PC-3 (cell line): ENCODE results near the gene TMEM130. TPM values are rescaled to one million over a fixed set of nuclear protein-coding genes. Genes with fewer than 3 reads are reported as not detected.

Experiments
- ATAC-seq: fragments of 200-7000 bp; cut with Tn5 transposase; 2 replicates; pipeline ENCODE4 v1.9.1; 2020; ENCODE audit warnings: mild to moderate bottlenecking, moderate library complexity
- BruUV-seq: library from RNA; stranded (reverse); fragments of 400-500 nt; replicated peaks from 2 replicates; lab custom pipeline; 2021; lab: Mats Ljungman, UMichigan
- CTCF ChIA-PET: fragments of 300-600 bp; sonication (Branson Sonifier 250); formaldehyde crosslinking; loops from one replicate; lab custom pipeline; 2022; ENCODE audit warnings: antibody characterized with exemption; lab: Charles Lee
- POLR2A ChIA-PET: fragments of 300-600 bp; sonication (Branson Sonifier 250); formaldehyde crosslinking; loops from one replicate; lab custom pipeline; 2022; ENCODE audit warnings: antibody characterized with exemption; ENCODE audit not compliant: unreplicated experiment; lab: Charles Lee
- DNase-seq: peaks from one replicate; pipeline ENCODE4 v3.0.0-alpha.2; 2015
- H2AFZ ChIP-seq: fragments of 300-600 bp; sonication (generic); 2 replicates; pipeline ENCODE4 v1.6.0; 2016; ENCODE audit warnings: antibody characterized with exemption, low read length
- H3F3A ChIP-seq: fragments of 300-600 bp; sonication (generic); one replicate; pipeline ENCODE4 v1.6.0; 2017; ENCODE audit warnings: antibody characterized with exemption, low read length, control low read depth, mild to moderate bottlenecking; ENCODE audit not compliant: unreplicated experiment
- H3K27ac ChIP-seq: fragments of 300-600 bp; sonication (generic); 2 replicates; pipeline ENCODE4 v1.5.1; 2016; ENCODE audit warnings: mild to moderate bottlenecking, low read length
- H3K27me3 ChIP-seq: fragments of 300-600 bp; sonication (generic); 2 replicates; pipeline ENCODE4 v1.6.1; 2016; ENCODE audit warnings: low read length, mixed read lengths
- H3K36me3 ChIP-seq: fragments of 300-600 bp; sonication (generic); 2 replicates; pipeline ENCODE4 v1.6.1; 2016; ENCODE audit warnings: low read depth, mixed run types, low read length, mixed read lengths
- H3K4me1 ChIP-seq: fragments of 300-600 bp; sonication (generic); 2 replicates; pipeline ENCODE4 v1.5.1; 2016; ENCODE audit warnings: low read length; ENCODE audit not compliant: insufficient read depth
- H3K4me2 ChIP-seq: fragments of 300-600 bp; sonication (generic); 2 replicates; pipeline ENCODE4 v1.6.0; 2016; ENCODE audit warnings: low read length
- H3K4me3 ChIP-seq: fragments of 300-600 bp; sonication (generic); 2 replicates; pipeline ENCODE4 v1.5.1; 2016; ENCODE audit warnings: mild to moderate bottlenecking, low read length, mixed read lengths
- H3K79me2 ChIP-seq: fragments of 300-600 bp; sonication (generic); 2 replicates; pipeline ENCODE4 v1.6.1; 2017; ENCODE audit warnings: low read length, mixed read lengths
- H3K9ac ChIP-seq: fragments of 300-600 bp; sonication (generic); 2 replicates; pipeline ENCODE4 v1.6.0; 2016; ENCODE audit warnings: mild to moderate bottlenecking, low read length
- H3K9me2 ChIP-seq: fragments of 300-600 bp; sonication (generic); replicated peaks from 2 replicates; pipeline ENCODE4 v1.6.1; 2016; ENCODE audit warnings: mixed run types, low read length, mixed read lengths
- H3K9me3 ChIP-seq: fragments of 300-600 bp; sonication (generic); 2 replicates; pipeline ENCODE4 v1.6.1; 2016; ENCODE audit warnings: low read length, mixed read lengths
- H4K20me1 ChIP-seq: fragments of 300-600 bp; sonication (generic); 2 replicates; pipeline ENCODE4 v1.6.1; 2016; ENCODE audit warnings: low read length, mixed read lengths
- CTCF ChIP-seq: fragments of 300-600 bp; sonication (generic); conservative IDR thresholded peaks from 2 replicates; pipeline ENCODE4 v1.5.1; 2017; ENCODE audit warnings: antibody characterized with exemption, low read depth, mild to moderate bottlenecking, low read length
- EZH2 ChIP-seq: fragments of 300-600 bp; sonication (generic); IDR thresholded peaks from one replicate; pipeline ENCODE4 v1.6.1; 2017; ENCODE audit warnings: antibody characterized with exemption, mild to moderate bottlenecking, low read length; ENCODE audit not compliant: unreplicated experiment
- EZH2phosphoT487 ChIP-seq: fragments of 300-600 bp; sonication (generic); IDR thresholded peaks from 2 replicates; pipeline ENCODE4 v1.6.1; 2018; ENCODE audit warnings: mild to moderate bottlenecking, antibody characterized with exemption, low read length, borderline replicate concordance
- intact Hi-C: fragments of 100-400 bp; cut with micrococcal nuclease; formaldehyde crosslinking; loops from 2 replicates; pipeline ENCODE4 v1.9.0; 2023
- total RNA-seq: library from RNA; depleted of rRNA; stranded (reverse); fragments of >200 nt; gene quantifications from 2 replicates; pipeline ENCODE4 v1.2.3, GENCODE V29; 2014

TMEM130 gene
- total RNA-seq, 1 experiment from 2014 or later: not detected

DNA sequence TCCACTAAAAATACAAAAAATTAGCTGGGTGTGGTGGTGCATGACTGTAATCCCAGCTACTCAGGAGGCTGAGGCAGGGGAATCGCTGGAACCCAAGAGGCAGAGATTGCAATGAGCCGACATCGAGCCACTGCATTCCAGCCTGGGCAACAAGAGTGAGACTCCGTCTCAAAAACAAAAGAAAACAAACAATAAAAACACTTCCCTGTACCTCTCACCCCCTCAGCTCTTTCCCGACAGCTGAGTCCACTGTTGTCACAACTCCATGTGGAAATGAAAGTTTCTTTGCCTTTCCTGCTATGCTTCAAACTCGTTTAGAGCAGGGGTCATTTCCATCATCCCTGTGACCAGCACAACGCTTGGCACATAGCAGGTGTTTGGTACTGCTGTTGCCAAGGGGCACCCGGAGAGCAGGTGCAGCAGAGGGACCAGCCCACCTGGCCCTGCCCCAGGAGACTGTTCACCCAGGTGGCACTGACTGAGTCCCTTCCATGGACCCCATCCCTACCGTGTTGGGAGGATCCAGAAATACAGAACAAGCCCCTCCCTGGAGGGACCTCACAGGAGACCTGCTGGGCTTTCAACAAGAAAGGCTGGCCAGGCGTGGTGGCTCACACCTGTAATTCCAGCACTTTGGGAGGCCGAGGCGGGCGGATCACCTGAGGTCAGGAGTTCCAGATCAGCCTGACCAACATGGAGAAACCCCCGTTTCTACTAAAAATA, 4.9 kb downstream of the TMEM130 start:
- DNase-seq (peak; percentile 7), ATAC-seq (no peak; the same call in 1 of the 2 replicates)
- H3F3A ChIP-seq: no peaks in the 10 kb centered on the region
- no peaks in the 10 kb centered on the region for H3K9me3 ChIP-seq
- H2AFZ ChIP-seq: no peak overlapping the region
- no peaks in the 10 kb centered on the region for H3K9me2 ChIP-seq
- no peaks in the 10 kb centered on the region for H3K79me2 ChIP-seq
- H3K27me3 ChIP-seq: no peaks in the 10 kb centered on the region
- H3K36me3 ChIP-seq: no peaks in the 10 kb centered on the region
- BruUV-seq: no TSS peak
- no peak overlapping the region for H3K9ac ChIP-seq
- TF ChIP-seq CTCF (no peak), EZH2phosphoT487 (no peak)
- no peaks in the 10 kb centered on the region; the same call in 1 of the 2 replicates for H3K4me1 ChIP-seq
- H3K4me2 ChIP-seq: no peak overlapping the region
- ChIA-PET CTCF (no interaction called here), POLR2A (interaction anchor here (0.6 kb wide), 1 partner anchor 596 kb away, joined by 3 read pairs; no protein-coding TSS in a partner anchor)
- H4K20me1 ChIP-seq: no peaks in the 10 kb centered on the region
- intact Hi-C loops: no loop called here
- H3K4me3 ChIP-seq: no peak overlapping the region
- H3K27ac ChIP-seq: no peak overlapping the region

DNA sequence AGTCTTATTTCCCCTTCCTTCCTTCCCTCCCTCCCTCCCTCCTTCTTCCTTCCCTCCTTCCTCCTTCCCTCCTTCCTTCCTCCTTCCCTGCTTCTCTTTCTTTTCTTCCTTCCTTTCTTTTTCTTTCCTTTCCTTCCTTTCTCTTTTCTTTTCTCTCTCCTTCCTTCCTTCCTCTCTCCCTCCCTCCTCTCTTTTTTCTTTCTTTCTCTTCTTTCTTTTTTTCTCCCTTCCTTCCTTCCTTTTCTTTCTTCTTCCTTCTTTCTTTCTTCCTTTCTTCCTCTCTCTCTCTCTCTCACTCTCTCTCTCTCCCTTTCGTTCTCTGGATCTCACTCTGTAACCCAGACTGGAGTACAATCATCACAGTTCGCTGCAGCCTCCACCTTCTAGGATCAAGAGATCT, 6.2 kb downstream of the TMEM130 start:
- H3K9me3 ChIP-seq: no peaks in the 10 kb centered on the region
- DNase-seq (no peak), ATAC-seq (no peak)
- H3F3A ChIP-seq: no peaks in the 10 kb centered on the region
- TF ChIP-seq EZH2phosphoT487 (no peak), CTCF (no peak), EZH2 (no peak)
- ChIA-PET CTCF (no interaction called here), POLR2A (no interaction called here)
- no peaks in the 10 kb centered on the region for H4K20me1 ChIP-seq
- H3K27ac ChIP-seq: no peak overlapping the region
- BruUV-seq: no TSS peak
- H3K27me3 ChIP-seq: no peaks in the 10 kb centered on the region
- H3K9me2 ChIP-seq: no peaks in the 10 kb centered on the region
- H2AFZ ChIP-seq: no peak overlapping the region
- no peak overlapping the region for H3K9ac ChIP-seq
- no peaks in the 10 kb centered on the region; the same call in 1 of the 2 replicates for H3K4me1 ChIP-seq
- H3K4me3 ChIP-seq: no peak overlapping the region
- no peak overlapping the region for H3K4me2 ChIP-seq
- intact Hi-C loops: no loop called here
- H3K36me3 ChIP-seq: no peaks in the 10 kb centered on the region
- H3K79me2 ChIP-seq: no peaks in the 10 kb centered on the region

GRCh38 chr7:98862716-98863420, 6.9 kb downstream of the TMEM130 start:
- BruUV-seq: no TSS peak
- Histone ChIP-seq H3K4me3 (no peak overlapping the region), H3K9ac (no peak overlapping the region), H3K27me3 (no peaks in the 10 kb centered on the region), H3K4me2 (no peak overlapping the region), H3K36me3 (no peaks in the 10 kb centered on the region), H4K20me1 (no peaks in the 10 kb centered on the region), H2AFZ (no peak overlapping the region), H3F3A (no peaks in the 10 kb centered on the region), H3K27ac (no peak overlapping the region), H3K9me2 (no peaks in the 10 kb centered on the region), H3K9me3 (no peaks in the 10 kb centered on the region), H3K79me2 (no peaks in the 10 kb centered on the region), H3K4me1 (no peaks in the 10 kb centered on the region; the same call in 1 of the 2 replicates)
- intact Hi-C loops: no loop called here
- CTCF ChIA-PET: no interaction called here
- POLR2A ChIA-PET: no interaction called here
- DNase-seq (no peak), ATAC-seq (no peak)
- TF ChIP-seq EZH2phosphoT487 (no peak), CTCF (no peak), EZH2 (no peak)
